ENCODE data around the gene BSN.
"Not testable (repeated sequence)": the region's sequence is repeated elsewhere in the genome, so short reads cannot be mapped to it uniquely, and the experiment has no call there.

BSN gene

GRCh38 chr3:49680493-49681231, 126.4 kb downstream of the BSN start:
- DNase-seq: no peak

DNA sequence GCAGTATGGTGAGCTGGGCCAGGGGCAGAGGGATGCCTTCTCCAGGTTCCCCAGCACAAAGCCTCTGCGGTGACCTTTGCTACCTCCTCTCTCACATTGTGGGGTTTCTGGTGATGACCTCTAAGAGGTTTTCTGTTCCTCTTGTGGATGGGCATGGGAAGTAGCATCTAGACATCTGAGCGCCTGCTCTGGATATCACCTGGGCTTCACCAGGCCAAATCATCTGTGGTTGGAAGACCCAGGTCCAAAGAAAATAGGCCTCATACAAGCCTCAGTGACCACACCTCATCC, 126.9 kb downstream of the BSN start:
- DNase-seq: no peak

GRCh38 chr3:49681543-49681942, 127.3 kb downstream of the BSN start:
- DNase-seq: no peak

GRCh38 chr3:49683162-49683561, 128.9 kb downstream of the BSN start:
- DNase-seq: no peak

DNA sequence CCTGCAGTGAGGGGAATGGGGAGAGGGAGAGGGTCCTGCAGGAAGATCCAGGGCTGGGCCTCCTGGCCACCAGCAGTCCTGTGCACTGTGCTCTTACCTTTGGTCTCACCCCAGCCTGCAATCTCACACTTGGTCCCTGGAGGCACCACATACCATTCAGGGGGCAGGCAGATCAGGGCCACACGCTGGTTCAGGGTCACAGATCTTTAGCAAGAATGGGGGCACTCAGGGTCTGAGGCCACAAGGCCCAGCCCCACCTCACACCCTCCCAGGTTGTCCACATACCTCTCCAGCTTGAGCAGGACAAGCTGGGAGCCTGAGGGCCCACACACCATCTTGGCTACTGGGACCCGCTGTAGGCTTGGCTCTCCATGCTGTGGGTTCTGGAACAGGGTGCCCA, 130.2 kb downstream of the BSN start:
- DNase-seq: not testable (repeated sequence)

- DNase-seq: not testable (repeated sequence)
Measured at GRCh38 chr3:49685103-49685502, 130.8 kb downstream of the BSN start.

DNA sequence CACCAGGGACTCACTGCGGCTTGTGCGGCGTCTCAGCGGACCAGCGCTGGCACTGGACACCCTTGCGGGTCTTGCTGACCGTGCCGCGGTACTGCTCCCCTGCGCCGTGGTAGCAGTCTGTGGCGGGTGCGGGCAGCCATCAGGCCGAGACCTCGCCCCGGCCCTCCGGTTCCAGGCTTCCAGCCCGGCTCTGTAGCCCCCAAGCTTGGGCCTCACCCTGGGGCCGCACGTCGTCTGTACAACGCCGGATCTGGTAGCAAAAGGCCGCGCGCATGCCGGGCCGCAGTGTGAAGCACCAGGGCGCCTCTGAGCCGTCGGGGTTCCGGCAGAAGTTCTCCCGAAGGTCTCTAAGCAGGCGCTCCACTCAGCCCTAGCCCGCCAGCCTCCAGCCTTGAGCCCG, 131.6 kb downstream of the BSN start:
- DNase-seq: not testable (repeated sequence)

DNA sequence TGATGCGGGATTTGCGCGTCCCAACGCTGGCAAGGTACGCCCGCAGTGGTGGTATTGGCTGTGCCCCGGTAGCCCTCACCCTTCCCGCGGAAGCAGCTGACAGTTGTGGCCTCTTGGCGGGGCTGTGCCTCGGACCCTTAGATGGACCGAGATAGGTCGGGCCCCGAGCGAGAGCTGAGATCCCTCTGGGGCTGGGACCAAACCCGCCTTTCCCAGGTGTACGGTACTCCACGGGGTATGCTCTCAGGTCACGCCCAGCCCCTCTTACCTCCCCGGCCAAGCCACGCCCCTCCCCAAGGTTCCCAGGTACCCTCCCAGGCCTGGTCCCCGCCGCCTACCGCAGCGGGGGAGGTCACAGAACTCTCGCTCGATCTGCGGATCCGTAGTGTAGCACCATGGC, 132.1 kb downstream of the BSN start:
- DNase-seq: peak in 3 of 5 experiments; percentile 22 to 29 (median 23)

DNA sequence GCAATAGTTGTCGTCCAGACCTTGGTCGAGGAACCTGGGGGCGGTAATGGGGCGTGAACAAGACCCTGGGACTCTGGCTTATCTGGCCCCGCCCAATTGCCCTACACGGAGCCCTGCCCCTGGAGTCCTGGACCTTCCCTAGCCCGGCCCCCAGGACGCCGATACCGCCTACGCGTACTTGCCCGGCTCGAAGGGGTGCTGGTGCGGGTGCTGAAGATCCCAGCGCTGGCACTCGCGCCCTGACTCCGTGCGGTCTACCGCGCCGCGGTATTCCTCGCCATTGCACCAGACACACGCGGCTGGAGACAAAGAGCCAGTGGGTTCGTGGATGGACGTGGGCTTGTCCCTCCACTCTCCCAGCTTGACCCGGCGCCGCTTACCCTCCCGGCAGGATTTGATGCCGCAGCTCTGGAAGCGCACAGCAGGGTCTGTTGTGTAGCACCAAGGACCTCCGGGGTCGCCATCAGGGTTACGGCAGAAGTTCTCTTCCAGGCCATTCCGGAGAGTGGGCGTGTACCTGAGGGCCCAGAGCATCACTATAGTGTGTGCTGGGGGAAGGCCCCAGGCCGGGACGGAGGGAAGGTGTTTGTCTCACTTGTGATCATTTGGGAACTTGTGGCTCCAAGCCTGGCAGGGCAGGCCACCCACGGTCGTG, 132.6 kb downstream of the BSN start:
- peak in 3 of 5 experiments; percentile 15 to 43 (median 27) for DNase-seq

GRCh38 chr3:49687424-49687795, 133.1 kb downstream of the BSN start:
- not testable (repeated sequence) for DNase-seq

DNA sequence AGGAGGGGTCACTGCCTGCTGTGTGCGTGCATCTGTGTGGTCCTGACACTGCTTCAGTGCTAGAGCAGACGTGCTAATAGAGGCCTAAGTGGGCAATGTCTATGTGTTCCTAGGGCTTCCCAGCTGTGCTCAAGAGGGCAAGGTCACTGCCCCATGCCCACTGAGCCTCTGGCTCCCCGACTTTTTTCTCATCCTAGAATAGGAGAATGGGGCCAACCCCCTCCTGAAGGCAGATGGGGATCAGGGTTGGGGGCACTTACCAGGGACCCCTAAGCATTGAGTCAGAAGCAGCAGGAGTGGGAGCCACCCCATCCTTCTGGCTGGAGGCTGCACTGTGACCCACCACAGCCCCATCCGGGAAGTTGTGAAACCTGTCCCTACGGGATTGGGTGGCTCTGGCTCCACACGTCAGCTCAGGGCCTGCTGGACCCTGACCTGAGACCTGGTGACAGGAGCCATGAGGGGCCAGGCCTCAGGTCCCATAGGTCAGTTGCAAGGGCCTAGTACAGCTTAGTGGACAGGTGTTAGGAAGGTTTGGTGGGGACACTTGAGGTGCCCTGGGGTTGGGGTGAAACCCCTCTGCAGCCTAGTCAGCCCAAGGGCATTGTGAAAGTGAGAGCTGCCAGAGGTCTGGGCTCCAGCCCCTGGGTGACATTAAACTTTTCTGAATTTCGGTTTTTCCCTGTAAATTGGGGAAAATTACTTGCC, 134.2 kb downstream of the BSN start:
- not testable (repeated sequence) for DNase-seq

GRCh38 chr3:49689046-49689907, 135.0 kb downstream of the BSN start, which contains the start of the genes MST1 and RNF123:
Gene MST1, minus strand, starts transcription at chr3:49689474. Its CDS starts 783 bp downstream, at chr3:49688691.
Gene RNF123, plus strand, starts transcription at chr3:49689557. Its CDS starts 1,609 bp downstream, at chr3:49691166.
- peak; percentile 87 to 94 (median 89) for DNase-seq

GRCh38 chr3:49689908-49690624, 135.8 kb downstream of the BSN start:
- DNase-seq: not testable (repeated sequence)

DNA sequence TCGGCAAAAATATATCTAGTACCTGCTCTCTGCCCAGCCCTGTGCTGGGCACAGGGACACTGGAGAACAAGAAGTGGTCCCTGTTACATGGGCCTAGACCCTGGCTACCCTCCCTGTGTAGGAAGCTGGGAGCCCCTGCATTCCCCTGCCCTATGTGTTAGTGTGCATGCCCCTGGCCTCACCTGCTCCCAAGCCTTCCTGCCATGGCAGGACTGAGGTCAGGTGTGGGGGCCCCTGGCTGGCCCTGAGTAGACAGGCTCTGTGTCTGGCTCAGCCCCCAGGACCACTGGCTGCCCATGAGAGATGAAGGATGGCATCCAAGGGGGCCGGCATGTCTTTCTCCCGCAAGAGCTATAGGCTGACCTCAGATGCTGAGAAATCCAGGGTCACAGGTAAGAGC, 136.6 kb downstream of the BSN start:
- DNase-seq: not testable (repeated sequence)

DNA sequence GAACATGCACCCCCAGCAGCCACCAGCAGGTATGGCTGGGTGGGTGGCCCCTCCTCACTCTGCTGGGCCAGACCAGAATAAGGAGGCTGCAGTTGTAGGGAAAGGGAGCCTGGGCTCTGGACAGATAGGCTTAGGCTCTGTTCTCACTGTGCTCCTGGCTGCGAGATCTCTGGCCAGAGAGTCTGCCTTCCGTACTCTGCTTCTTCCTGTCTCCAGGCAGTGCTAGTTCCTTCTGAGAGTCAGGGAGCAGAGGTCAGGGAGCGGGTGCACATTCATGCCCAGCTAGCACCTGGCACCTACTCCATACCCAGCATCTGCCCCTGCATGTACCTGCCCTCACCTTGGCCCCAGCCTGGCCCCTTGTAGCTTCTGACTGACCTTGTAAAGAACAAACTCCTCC, 137.2 kb downstream of the BSN start:
- DNase-seq: not testable (repeated sequence)

GRCh38 chr3:49694409-49695070, 140.3 kb downstream of the BSN start:
- not testable (repeated sequence) for DNase-seq

DNA sequence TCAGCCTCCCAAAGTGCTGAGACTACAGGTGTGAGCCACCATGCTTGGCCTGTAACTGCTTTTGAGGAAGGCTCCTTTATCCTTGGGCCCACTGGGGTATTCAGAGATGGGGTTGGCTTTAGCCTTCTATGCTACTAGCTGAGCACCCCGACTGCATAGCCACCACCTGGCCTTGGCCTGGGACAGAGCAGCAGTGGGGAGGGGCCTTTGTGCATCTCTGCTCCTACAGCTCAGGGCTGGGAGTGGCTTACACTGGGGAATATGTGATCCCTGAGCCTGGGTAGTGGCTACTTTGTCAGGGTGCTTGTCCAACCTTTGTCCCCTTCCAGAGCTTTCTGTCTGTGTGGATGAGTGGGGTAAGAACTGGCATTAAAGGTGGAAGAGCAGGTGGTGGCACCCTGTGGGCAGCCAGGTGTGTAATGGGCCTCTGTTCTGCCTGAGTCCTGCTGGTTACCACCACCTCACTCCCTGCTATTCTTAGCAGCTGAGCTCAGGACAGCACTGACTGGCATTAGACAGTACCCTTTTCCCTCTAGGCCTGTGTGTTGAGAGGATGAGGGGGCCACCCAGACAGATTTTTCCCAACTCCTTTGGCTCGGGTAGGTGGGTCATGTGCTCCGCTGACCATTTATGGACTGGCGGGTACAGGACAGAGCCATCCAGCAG, 141.2 kb downstream of the BSN start:
- DNase-seq: not testable (repeated sequence)

- no peak for DNase-seq
Measured at GRCh38 chr3:49699281-49699979, 145.2 kb downstream of the BSN start.

- no peak for DNase-seq
Measured at GRCh38 chr3:49700014-49700413, 145.7 kb downstream of the BSN start.

- no peak for DNase-seq
Measured at GRCh38 chr3:49700453-49701128, 146.3 kb downstream of the BSN start.

Measured in T-helper 2 cell (primary cell).